ENCODE results near the gene SRMS.

The SRMS gene

GRCh38 chr20:63547725-63548480 lies at the start of gene SRMS:
Gene SRMS (minus strand): TSS chr20:63547749. CDS start chr20:63547463, 286 bp downstream.
- DNase-seq: no peak

- DNase-seq: no peak
Observed at GRCh38 chr20:63596423-63596822, 48.9 kb upstream of the SRMS start.

GRCh38 chr20:63595416-63596127 lies 48.0 kb upstream of the SRMS start:
- DNase-seq: no peak

- no peak for DNase-seq
Observed at GRCh38 chr20:63594043-63594561, 46.6 kb upstream of the SRMS start.

GRCh38 chr20:63592661-63593060 lies 45.1 kb upstream of the SRMS start:
- DNase-seq: no peak

GRCh38 chr20:63591786-63592355 lies 44.3 kb upstream of the SRMS start:
- no peak for DNase-seq

- DNase-seq: no peak
Observed at GRCh38 chr20:63591147-63591533, 43.6 kb upstream of the SRMS start.

- no peak for DNase-seq
Observed at GRCh38 chr20:63590218-63591146, 42.9 kb upstream of the SRMS start.

- no peak for DNase-seq
Observed at GRCh38 chr20:63589261-63590217, 42.0 kb upstream of the SRMS start.

GRCh38 chr20:63588641-63589041 lies 41.1 kb upstream of the SRMS start:
- no peak for DNase-seq

- no peak for DNase-seq
Observed at GRCh38 chr20:63587776-63588591, 40.4 kb upstream of the SRMS start.

GRCh38 chr20:63587256-63587655 lies 39.7 kb upstream of the SRMS start:
- no peak for DNase-seq

GRCh38 chr20:63586797-63587196 lies 39.2 kb upstream of the SRMS start:
- no peak for DNase-seq

- no peak for DNase-seq
Observed at GRCh38 chr20:63585616-63586565, 38.3 kb upstream of the SRMS start.

- no peak for DNase-seq
Observed at GRCh38 chr20:63582382-63583063, 35.0 kb upstream of the SRMS start.

- peak; percentile 80 for DNase-seq
Observed at GRCh38 chr20:63580796-63581461, 33.4 kb upstream of the SRMS start.

- DNase-seq: no peak
Observed at GRCh38 chr20:63579017-63579694, 31.6 kb upstream of the SRMS start.

Data from CD4-positive, alpha-beta T cell treated with Interleukin-4 for 4 hours (primary cell).